ENCODE data around the gene ESF1.
"Not testable (repeated sequence)": the region's sequence is repeated elsewhere in the genome, so short reads cannot be mapped to it uniquely, and the experiment has no call there.

Gene ESF1

GRCh38 chr20:13756551-13756950 is 28.2 kb downstream of the ESF1 start:
- Histone ChIP-seq H3K9me3 (ENCODE audit: control insufficient read depth, low read length) (no peaks in the 10 kb centered on the region), H3K9ac (ENCODE audit: low read length) (no peak overlapping the region), H3K27me3 (ENCODE audit: control insufficient read depth, insufficient read depth, low read length) (no peaks in the 10 kb centered on the region), H3K4me3 (ENCODE audit: low read length) (no peak overlapping the region), H3K36me3 (ENCODE audit: control insufficient read depth, insufficient read depth, low read length) (no peaks in the 10 kb centered on the region), H3K4me1 (ENCODE audit: control insufficient read depth, insufficient read depth, low read length) (no peaks in the 10 kb centered on the region)

DNA sequence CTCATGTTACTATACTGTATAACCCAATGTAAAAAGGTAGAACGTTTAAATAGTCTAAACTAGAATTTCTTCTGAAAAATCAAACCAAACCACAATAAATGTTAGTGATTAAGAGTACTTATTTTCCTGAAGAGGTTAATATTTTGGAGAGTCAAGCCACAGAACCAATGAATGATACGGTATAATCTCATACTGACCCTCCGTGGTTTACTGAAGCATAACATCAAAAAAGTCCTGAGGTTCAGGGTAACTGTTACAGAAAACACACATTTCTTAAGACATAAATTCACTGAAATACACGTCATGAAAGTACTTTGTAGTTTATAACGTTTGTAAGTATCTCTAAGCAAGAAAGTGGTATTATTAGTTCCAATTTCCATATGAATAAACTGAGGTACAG is 28.9 kb downstream of the ESF1 start:
- Histone ChIP-seq H3K4me1 (ENCODE audit: control insufficient read depth, insufficient read depth, low read length) (no peaks in the 10 kb centered on the region), H3K4me3 (ENCODE audit: low read length) (no peak overlapping the region), H3K9me3 (ENCODE audit: control insufficient read depth, low read length) (no peaks in the 10 kb centered on the region), H3K27me3 (ENCODE audit: control insufficient read depth, insufficient read depth, low read length) (no peaks in the 10 kb centered on the region), H3K9ac (ENCODE audit: low read length) (no peak overlapping the region), H3K36me3 (ENCODE audit: control insufficient read depth, insufficient read depth, low read length) (no peaks in the 10 kb centered on the region)

DNA sequence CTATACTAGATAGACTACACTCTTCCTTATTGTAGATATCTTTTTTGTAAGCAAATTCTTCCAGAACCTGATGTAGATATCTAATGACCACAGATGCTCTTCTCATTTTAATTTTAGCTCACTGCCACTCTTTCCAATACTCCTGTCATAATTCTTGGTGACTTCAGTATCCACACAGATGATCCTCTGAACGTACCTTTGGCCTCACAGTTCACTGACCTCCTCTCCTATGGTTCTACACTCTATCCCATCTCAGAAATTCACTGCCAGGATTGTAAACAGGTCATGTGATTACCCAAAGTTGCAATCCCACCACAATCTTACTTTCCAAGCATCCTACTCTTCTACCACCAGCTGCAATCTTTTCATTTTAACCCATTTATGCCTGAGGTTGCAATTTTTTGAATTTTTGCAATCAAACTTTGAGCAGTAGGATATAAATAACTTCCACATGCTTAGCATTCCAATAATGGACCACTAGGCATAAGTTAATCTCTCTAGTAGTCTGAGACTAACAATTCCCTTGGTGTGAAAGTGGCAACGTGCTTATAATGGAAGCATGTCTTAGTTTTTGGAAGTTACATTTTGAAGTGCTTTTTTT is 31.2 kb downstream of the ESF1 start:
- Histone ChIP-seq H3K4me1 (ENCODE audit: control insufficient read depth, insufficient read depth, low read length) (no peaks in the 10 kb centered on the region), H3K9ac (ENCODE audit: low read length) (no peak overlapping the region), H3K9me3 (ENCODE audit: control insufficient read depth, low read length) (no peaks in the 10 kb centered on the region), H3K4me3 (ENCODE audit: low read length) (no peak overlapping the region), H3K36me3 (ENCODE audit: control insufficient read depth, insufficient read depth, low read length) (no peaks in the 10 kb centered on the region), H3K27me3 (ENCODE audit: control insufficient read depth, insufficient read depth, low read length) (no peaks in the 10 kb centered on the region)

DNA sequence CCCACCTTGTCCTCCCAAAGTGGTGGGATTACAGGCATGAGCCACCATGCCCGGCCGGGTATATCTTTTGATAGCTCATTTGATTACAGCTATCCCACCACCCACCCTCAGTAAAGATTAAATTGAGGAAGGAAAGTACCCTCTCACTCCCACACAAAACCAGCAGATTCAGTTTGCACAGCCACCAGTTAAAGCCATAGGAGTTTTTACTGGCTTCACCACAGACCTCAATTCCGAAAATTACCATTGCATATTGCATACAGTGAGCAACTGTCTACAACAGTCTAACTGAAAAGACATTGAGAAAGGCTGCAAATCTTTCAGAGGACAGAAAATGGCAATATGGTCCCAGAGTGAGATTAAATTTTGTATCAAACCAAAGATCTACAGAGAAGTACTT is 34.9 kb downstream of the ESF1 start:
- H3K9me3 ChIP-seq (ENCODE audit: control insufficient read depth, low read length) = no peaks in the 10 kb centered on the region
- H3K4me3 ChIP-seq (ENCODE audit: low read length) = no peak overlapping the region

DNA sequence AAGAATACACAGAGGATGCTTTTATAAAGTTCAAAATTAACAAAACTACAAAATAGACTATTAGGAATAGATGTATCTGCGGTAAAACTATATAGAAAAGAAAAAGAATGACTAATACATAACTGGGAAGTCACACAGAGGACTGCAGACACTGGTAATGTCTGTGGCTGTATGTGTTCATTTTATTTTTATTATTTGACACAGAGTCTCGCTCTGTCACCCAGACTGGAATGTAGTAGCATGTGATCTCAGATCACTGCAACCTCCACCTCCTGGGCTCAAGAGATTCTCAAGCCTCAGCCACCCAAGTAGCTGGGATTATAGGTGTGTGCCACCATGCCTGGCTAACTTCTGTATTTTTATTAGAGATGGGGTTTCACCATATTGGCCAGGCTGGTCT is 38.9 kb downstream of the ESF1 start:
- H3K9ac ChIP-seq (ENCODE audit: low read length) = no peak overlapping the region

More for the DNA sequence above, 34.9 kb downstream of the ESF1 start:
- Histone ChIP-seq H3K4me1 (ENCODE audit: control insufficient read depth, insufficient read depth, low read length) (no peaks in the 10 kb centered on the region), H3K27me3 (ENCODE audit: control insufficient read depth, insufficient read depth, low read length) (no peaks in the 10 kb centered on the region), H3K9ac (ENCODE audit: low read length) (no peak overlapping the region), H3K36me3 (ENCODE audit: control insufficient read depth, insufficient read depth, low read length) (no peaks in the 10 kb centered on the region)

GRCh38 chr20:13744352-13744751 is 40.4 kb downstream of the ESF1 start:
- Histone ChIP-seq H3K4me1 (ENCODE audit: control insufficient read depth, insufficient read depth, low read length) (no peaks in the 10 kb centered on the region), H3K36me3 (ENCODE audit: control insufficient read depth, insufficient read depth, low read length) (no peaks in the 10 kb centered on the region), H3K4me3 (ENCODE audit: low read length) (no peak overlapping the region), H3K27me3 (ENCODE audit: control insufficient read depth, insufficient read depth, low read length) (no peaks in the 10 kb centered on the region), H3K9me3 (ENCODE audit: control insufficient read depth, low read length) (no peaks in the 10 kb centered on the region), H3K9ac (ENCODE audit: low read length) (no peak overlapping the region)

More for the DNA sequence above, 38.9 kb downstream of the ESF1 start:
- Histone ChIP-seq H3K4me1 (ENCODE audit: control insufficient read depth, insufficient read depth, low read length) (no peaks in the 10 kb centered on the region), H3K9me3 (ENCODE audit: control insufficient read depth, low read length) (no peaks in the 10 kb centered on the region), H3K27me3 (ENCODE audit: control insufficient read depth, insufficient read depth, low read length) (no peaks in the 10 kb centered on the region), H3K4me3 (ENCODE audit: low read length) (no peak overlapping the region), H3K36me3 (ENCODE audit: control insufficient read depth, insufficient read depth, low read length) (no peaks in the 10 kb centered on the region)

DNA sequence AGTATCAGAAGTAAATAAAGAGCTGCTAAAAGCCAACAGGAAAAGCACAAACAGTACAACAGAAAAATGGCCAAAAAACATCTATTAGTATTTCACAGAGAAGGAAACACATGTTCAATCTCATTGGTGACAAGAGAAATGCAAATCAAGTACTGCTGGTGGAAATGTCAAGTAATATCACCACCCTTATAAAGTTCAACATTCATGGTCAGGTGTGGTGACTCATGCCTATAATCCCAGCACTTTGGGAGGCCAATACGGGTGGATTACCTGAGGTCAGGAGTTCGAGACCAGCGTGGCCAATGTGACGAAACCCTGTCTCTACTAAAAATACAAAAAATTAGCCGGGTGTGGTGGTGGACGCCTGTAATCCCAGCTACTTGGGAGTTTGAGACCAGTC is 42.8 kb downstream of the ESF1 start:
- no peaks in the 10 kb centered on the region for H3K4me1 ChIP-seq (ENCODE audit: control insufficient read depth, insufficient read depth, low read length)
- no peaks in the 10 kb centered on the region for H3K27me3 ChIP-seq (ENCODE audit: control insufficient read depth, insufficient read depth, low read length)
- H3K9me3 ChIP-seq (ENCODE audit: control insufficient read depth, low read length) = no peaks in the 10 kb centered on the region
- no peak overlapping the region for H3K9ac ChIP-seq (ENCODE audit: low read length)
- no peaks in the 10 kb centered on the region for H3K36me3 ChIP-seq (ENCODE audit: control insufficient read depth, insufficient read depth, low read length)
- no peak overlapping the region for H3K4me3 ChIP-seq (ENCODE audit: low read length)

- Histone ChIP-seq H3K9ac (ENCODE audit: low read length) (no peak overlapping the region), H3K9me3 (ENCODE audit: control insufficient read depth, low read length) (no peaks in the 10 kb centered on the region), H3K36me3 (ENCODE audit: control insufficient read depth, insufficient read depth, low read length) (no peaks in the 10 kb centered on the region), H3K4me1 (ENCODE audit: control insufficient read depth, insufficient read depth, low read length) (no peaks in the 10 kb centered on the region), H3K4me3 (ENCODE audit: low read length) (no peak overlapping the region), H3K27me3 (ENCODE audit: control insufficient read depth, insufficient read depth, low read length) (no peaks in the 10 kb centered on the region)
These were observed 44.7 kb downstream of the ESF1 start for GRCh38 chr20:13739731-13740649.

DNA sequence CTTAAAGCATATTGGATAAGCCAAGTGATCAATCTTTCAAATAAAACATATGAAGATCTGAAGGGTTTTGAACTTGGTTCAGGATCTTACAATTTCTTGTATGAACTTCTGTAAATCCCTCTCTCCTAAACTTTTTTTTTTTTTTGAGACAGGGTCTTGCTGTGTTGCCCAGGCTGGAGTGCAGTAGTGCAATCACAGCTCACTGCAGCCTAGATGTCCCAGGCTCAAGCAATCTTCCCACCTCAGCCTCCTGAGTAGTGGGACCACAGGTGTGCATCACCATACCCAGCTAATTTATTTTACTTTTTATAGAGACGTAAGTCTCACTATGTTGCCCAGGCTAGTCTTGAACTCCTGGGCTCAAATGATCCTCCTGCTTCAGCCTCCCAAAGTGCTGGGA is 46.5 kb downstream of the ESF1 start:
- H3K9ac ChIP-seq (ENCODE audit: low read length); H3K4me3 ChIP-seq (ENCODE audit: low read length); H3K9me3 ChIP-seq (ENCODE audit: control insufficient read depth, low read length); H3K36me3 ChIP-seq (ENCODE audit: control insufficient read depth, insufficient read depth, low read length); H3K4me1 ChIP-seq (ENCODE audit: control insufficient read depth, insufficient read depth, low read length); H3K27me3 ChIP-seq (ENCODE audit: control insufficient read depth, insufficient read depth, low read length): not testable (repeated sequence)

- no peaks in the 10 kb centered on the region for H3K27me3 ChIP-seq (ENCODE audit: control insufficient read depth, insufficient read depth, low read length)
- H3K36me3 ChIP-seq (ENCODE audit: control insufficient read depth, insufficient read depth, low read length) = no peaks in the 10 kb centered on the region
- H3K9ac ChIP-seq (ENCODE audit: low read length) = no peak overlapping the region
- H3K4me1 ChIP-seq (ENCODE audit: control insufficient read depth, insufficient read depth, low read length) = no peaks in the 10 kb centered on the region
- no peaks in the 10 kb centered on the region for H3K9me3 ChIP-seq (ENCODE audit: control insufficient read depth, low read length)
- H3K4me3 ChIP-seq (ENCODE audit: low read length) = no peak overlapping the region
These were observed 48.1 kb downstream of the ESF1 start for GRCh38 chr20:13736436-13737191.

GRCh38 chr20:13735826-13736225 is 48.9 kb downstream of the ESF1 start:
- Histone ChIP-seq H3K4me3 (ENCODE audit: low read length) (no peak overlapping the region), H3K36me3 (ENCODE audit: control insufficient read depth, insufficient read depth, low read length) (no peaks in the 10 kb centered on the region), H3K4me1 (ENCODE audit: control insufficient read depth, insufficient read depth, low read length) (no peaks in the 10 kb centered on the region), H3K27me3 (ENCODE audit: control insufficient read depth, insufficient read depth, low read length) (no peaks in the 10 kb centered on the region), H3K9ac (ENCODE audit: low read length) (no peak overlapping the region), H3K9me3 (ENCODE audit: control insufficient read depth, low read length) (no peaks in the 10 kb centered on the region)

DNA sequence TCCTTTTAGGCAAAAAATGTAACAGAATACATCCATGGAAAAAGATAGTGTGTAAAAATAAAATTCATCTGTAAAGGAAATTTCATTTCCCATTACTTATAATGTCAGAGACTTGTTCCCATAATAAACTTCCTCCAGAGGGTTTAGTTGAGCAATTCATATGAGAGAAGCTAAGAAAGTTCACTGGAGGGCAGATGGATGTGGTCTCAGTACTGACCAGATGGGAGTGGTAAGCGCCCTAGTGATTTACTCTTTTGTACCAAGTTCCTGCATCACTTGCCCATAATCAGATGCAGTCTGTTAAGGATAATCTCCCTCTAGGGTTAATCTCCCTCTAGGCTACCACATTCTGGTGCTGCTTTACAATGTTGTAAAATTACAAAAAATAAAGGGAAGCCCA is 61.7 kb downstream of the ESF1 start:
- no peak overlapping the region for H3K4me3 ChIP-seq (ENCODE audit: low read length)
- H3K4me1 ChIP-seq (ENCODE audit: control insufficient read depth, insufficient read depth, low read length) = no peaks in the 10 kb centered on the region
- no peaks in the 10 kb centered on the region for H3K9me3 ChIP-seq (ENCODE audit: control insufficient read depth, low read length)
- H3K36me3 ChIP-seq (ENCODE audit: control insufficient read depth, insufficient read depth, low read length) = no peaks in the 10 kb centered on the region
- H3K9ac ChIP-seq (ENCODE audit: low read length) = no peak overlapping the region
- no peaks in the 10 kb centered on the region for H3K27me3 ChIP-seq (ENCODE audit: control insufficient read depth, insufficient read depth, low read length)
